SJCRH30 (cell line): ENCODE results near the gene RAB4A. TPM values are rescaled to one million over a fixed set of nuclear protein-coding genes. Genes with fewer than 3 reads are reported as not detected.

Source experiments
- DNase-seq, 2 experiments: peaks; one replicate each; pipeline ENCODE4 v3.0.0-alpha.2; 2015 to 2020
- H3K27ac ChIP-seq: fragments of 250-450 bp; sonication (Bioruptor Pico); 2 replicates; pipeline ENCODE4 v1.5.1; 2020; ENCODE audit warnings: mild to moderate bottlenecking, moderate library complexity
- H3K27me3 ChIP-seq: fragments of 250-450 bp; sonication (Bioruptor Pico); 2 replicates; pipeline ENCODE4 v1.5.1; 2020; ENCODE audit warnings: mild to moderate bottlenecking, moderate library complexity
- H3K36me3 ChIP-seq: fragments of 250-450 bp; sonication (Bioruptor Pico); 2 replicates; pipeline ENCODE4 v1.5.1; 2020; ENCODE audit warnings: mild to moderate bottlenecking, moderate library complexity
- H3K4me1 ChIP-seq: fragments of 250-450 bp; sonication (Bioruptor Pico); 2 replicates; pipeline ENCODE4 v1.5.1; 2020; ENCODE audit warnings: mild to moderate bottlenecking, moderate library complexity
- H3K4me3 ChIP-seq: fragments of 250-450 bp; sonication (Bioruptor Pico); 2 replicates; pipeline ENCODE4 v1.5.1; 2020; ENCODE audit warnings: mild to moderate bottlenecking, moderate library complexity
- H3K9me3 ChIP-seq: fragments of 250-450 bp; sonication (Bioruptor Pico); replicated peaks from 2 replicates; pipeline ENCODE4 v1.5.1; 2020; ENCODE audit warnings: mild to moderate bottlenecking, moderate library complexity
- total RNA-seq: library from RNA; depleted of rRNA; stranded (reverse); fragments of >200 nt; shearing (Covaris generic); gene quantifications from 2 replicates; pipeline ENCODE4 v1.2.3, GENCODE V29; 2014

Gene RAB4A
- total RNA-seq, 1 experiment from 2014 or later, result 31.3 TPM

DNA sequence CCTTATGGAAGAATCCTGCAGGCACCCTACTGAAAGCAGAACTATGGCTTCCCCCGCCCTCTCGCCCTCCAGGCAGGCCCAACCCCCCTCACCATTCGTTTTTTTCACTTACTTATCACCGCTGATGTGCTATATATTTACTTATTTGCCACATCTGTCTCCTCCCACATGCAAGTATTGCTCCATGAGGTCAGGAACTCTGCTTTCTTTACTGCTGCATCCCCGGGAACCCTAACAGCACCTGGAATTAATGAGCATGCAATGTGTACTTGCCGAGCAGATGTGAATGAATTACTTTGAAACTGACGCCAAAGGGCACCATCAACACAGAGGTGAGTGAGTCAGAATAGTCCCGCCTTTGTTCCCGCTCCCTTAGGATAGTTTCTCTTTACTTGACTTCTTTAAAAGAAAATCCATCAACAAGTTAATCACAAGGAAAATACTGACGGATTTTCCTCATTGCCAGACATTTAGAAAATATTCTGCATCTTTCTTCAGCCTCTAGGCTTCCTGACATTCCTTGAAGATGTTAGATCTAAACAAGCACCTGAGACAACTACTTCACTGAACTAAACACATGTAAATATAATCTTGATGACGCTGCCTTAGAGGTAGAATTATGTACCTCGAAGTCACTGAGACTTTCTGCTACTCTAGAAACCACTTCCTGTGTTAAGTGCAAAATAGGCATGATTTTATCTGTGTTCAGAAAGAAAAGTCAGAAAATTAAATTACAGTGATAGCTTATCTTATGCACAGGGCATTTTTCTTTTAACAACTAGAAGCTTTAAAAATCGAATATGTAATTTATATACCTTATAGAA, 17.5 kb upstream of the RAB4A start:
- Histone ChIP-seq H3K36me3 (no peaks in the 10 kb centered on the region), H3K27me3 (no peaks in the 10 kb centered on the region), H3K27ac (no peak overlapping the region), H3K9me3 (no peaks in the 10 kb centered on the region), H3K4me3 (no peak overlapping the region), H3K4me1 (0 out of 2 replicates have a peak, but pooled peaks cover 4% of the 10 kb centered on the region)
- DNase-seq, result peak in 1 of 2 experiments; percentile 33

DNA sequence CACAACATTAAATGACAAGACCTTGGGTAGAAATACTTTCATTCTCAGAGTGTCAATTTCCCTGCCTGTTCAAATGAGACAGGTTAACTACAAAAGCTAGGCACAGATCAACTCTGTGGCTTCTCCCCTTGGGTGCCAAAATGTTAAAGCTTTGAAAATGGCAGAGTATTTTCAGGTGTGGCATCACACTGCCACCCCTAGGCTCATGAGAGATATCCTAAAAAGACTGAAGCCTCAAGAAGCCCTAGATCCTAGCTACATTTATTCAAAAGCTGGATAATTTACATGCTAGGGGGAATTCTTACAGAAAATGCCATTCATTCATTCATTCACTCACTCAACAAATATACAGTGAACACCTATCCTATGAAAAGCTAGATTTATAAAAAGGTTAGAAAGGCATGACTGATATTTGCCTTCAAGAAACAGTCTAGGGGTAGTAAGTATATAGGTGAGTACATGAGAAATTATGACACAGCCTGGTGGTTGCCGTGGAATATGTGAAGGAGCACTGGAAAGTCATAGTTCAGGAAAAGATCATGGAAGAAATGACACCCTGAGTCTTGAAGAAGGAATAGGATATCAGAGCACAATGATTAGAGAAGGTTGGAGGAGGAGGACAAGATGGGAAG, 15.9 kb upstream of the RAB4A start:
- Histone ChIP-seq H3K4me3 (no peak overlapping the region), H3K36me3 (no peaks in the 10 kb centered on the region), H3K4me1 (0 out of 2 replicates have a peak, but pooled peaks cover 4% of the 10 kb centered on the region), H3K27ac (no peak overlapping the region), H3K9me3 (no peaks in the 10 kb centered on the region), H3K27me3 (no peaks in the 10 kb centered on the region)
- peak in 1 of 2 experiments; percentile 56 for DNase-seq

DNA sequence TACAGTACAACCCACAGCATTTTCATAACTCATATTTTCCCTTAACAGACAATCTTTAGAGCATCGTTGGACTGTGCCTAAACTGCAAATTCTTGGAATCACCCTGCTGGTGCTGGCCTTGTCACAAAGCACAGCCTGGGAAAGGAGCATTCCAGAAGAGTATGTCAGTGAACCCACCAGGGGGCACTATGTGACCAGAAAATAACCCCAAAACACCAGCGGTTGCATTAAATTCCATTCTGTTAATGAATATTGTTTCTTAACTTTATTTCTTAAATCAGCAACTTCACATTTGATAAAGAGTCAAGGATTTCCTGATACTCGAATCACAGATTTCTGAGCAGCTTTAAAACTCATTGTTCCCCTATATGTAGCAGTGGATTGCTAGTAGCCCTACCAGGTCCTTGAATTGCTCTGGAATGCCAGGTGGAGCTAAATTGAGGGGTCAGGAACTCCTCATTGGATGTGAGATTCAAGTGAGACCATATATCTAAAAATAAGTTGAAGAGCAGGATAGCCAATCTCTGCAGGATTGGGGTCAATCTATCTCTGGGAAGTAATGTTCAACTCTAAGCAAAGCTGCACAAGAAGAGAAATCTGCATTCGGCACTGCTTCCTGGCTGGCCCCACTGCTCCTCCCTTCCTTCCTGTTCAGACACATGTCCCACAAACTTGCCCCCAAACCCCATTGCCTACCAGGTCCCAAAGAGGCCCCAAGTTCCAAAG, 12.7 kb upstream of the RAB4A start:
- Histone ChIP-seq H3K27ac (no peak overlapping the region), H3K27me3 (no peaks in the 10 kb centered on the region), H3K9me3 (no peaks in the 10 kb centered on the region), H3K4me1 (0 out of 2 replicates have a peak, but pooled peaks cover 1% of the 10 kb centered on the region), H3K4me3 (peak overlapping the region; percentile 12), H3K36me3 (no peaks in the 10 kb centered on the region)
- peak; percentile 57 to 84 for DNase-seq

DNA sequence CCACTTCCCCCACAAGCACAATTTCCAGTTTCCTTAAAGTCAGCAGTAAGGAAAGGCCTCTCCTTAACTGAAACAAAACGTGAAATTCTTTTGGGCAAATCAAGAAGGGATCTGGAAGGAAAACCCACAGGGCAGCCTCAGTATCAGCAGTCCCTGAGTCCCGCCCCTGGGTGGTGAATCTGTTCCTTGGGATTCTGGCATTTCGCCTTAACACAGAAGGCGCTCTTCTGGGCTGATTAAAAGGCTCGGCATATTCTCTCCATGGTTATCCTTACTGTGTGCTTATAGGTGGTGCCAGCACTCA, 12.2 kb upstream of the RAB4A start:
- DNase-seq, result peak in 1 of 2 experiments; percentile 37
- H3K27me3 ChIP-seq, result no peaks in the 10 kb centered on the region
- no peak overlapping the region for H3K27ac ChIP-seq
- no peaks in the 10 kb centered on the region for H3K4me1 ChIP-seq
- peak overlapping the region; percentile 12 for H3K4me3 ChIP-seq
- no peaks in the 10 kb centered on the region for H3K9me3 ChIP-seq
- no peaks in the 10 kb centered on the region for H3K36me3 ChIP-seq

DNA sequence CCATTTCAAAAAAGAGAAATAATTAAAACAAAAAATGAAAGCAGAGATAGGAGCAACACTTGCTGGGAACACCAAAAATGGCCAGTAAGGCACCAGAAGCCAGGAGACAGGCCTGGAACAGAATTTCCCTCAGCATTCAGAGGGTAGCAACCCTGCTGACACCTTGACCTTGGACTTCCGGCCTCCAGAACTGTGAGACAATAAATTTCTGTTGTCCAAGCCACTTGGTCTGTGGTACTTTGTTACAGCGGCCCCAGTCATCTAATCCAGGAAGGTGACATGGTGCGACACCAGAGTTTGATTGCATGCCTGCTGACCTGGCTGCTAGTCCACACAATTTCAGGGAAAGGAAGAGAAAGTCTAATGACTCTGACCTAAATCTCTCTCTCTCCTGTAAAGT, 10.6 kb upstream of the RAB4A start:
- Histone ChIP-seq H3K27me3 (no peaks in the 10 kb centered on the region), H3K4me1 (no peaks in the 10 kb centered on the region), H3K27ac (no peak overlapping the region), H3K9me3 (no peaks in the 10 kb centered on the region), H3K36me3 (no peaks in the 10 kb centered on the region), H3K4me3 (no peak overlapping the region)
- DNase-seq, result no peak

DNA sequence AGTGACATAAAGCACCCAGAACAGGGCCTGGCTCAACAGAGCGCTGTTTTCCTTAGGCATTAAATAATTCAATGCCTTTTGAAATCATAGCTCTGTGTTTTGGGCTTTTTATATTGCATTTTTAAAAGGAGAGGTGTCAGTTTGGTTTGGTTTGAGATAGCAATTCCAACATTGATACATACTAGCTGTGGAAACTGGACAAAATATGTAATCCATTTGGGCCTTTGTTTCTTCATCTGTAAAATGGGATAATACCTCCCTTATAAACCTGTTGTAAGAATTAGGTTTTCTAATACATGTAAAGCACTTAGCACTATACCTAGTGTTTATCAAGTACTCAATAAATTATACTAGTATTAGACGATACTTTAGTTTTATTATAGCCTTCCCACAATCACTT, 8.7 kb upstream of the RAB4A start:
- no peak for DNase-seq
- Histone ChIP-seq H3K27me3 (no peaks in the 10 kb centered on the region), H3K36me3 (no peaks in the 10 kb centered on the region), H3K4me1 (no peaks in the 10 kb centered on the region), H3K27ac (no peak overlapping the region), H3K4me3 (no peak overlapping the region), H3K9me3 (no peaks in the 10 kb centered on the region)

DNA sequence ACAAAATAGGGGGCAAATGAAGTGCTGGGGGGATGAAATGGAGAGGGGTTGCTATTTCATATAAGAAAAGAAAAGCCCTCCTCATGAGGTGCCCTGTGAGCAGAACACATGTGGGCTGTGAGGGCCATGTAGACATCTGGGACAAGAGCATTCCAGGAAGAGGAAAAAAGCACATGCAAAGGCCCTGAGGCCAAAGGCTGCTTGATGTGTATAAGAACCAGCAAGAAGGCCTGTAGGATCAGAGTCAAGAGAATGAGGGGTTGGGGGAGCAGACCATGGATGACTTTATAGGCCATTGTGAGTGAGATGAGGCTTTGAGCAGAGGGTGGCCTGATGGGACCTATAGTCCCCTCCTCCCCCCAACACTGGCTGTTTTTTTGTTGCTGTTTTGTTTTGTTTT, 7.7 kb upstream of the RAB4A start:
- no peaks in the 10 kb centered on the region for H3K4me1 ChIP-seq
- H3K36me3 ChIP-seq, result no peaks in the 10 kb centered on the region
- H3K4me3 ChIP-seq, result no peak overlapping the region
- no peaks in the 10 kb centered on the region for H3K9me3 ChIP-seq
- no peaks in the 10 kb centered on the region for H3K27me3 ChIP-seq
- H3K27ac ChIP-seq, result no peak overlapping the region
- DNase-seq, result no peak

DNA sequence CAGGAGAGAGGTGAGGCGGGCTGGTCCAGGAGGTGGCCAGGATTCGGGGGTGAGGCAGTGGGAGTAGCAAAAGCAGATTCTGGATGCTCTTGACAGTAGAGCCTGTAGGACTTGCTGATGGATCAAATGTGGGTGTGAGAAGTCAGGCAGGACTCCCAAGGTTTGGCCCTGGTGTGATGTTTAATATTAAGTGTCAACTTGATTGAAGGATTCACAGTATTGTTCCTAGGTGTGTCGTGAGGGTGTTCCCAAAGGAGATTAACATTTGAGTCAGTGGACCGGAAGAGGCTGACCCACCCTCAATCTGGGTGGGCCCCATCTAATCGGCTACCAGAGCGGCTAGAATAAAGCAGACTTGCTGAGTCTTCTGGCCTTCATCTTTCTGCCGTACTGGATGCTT, 6.8 kb upstream of the RAB4A start:
- Histone ChIP-seq H3K27ac (no peak overlapping the region), H3K4me3 (no peak overlapping the region), H3K36me3 (no peaks in the 10 kb centered on the region), H3K27me3 (no peaks in the 10 kb centered on the region), H3K9me3 (no peaks in the 10 kb centered on the region), H3K4me1 (no peaks in the 10 kb centered on the region)
- DNase-seq, result no peak

DNA sequence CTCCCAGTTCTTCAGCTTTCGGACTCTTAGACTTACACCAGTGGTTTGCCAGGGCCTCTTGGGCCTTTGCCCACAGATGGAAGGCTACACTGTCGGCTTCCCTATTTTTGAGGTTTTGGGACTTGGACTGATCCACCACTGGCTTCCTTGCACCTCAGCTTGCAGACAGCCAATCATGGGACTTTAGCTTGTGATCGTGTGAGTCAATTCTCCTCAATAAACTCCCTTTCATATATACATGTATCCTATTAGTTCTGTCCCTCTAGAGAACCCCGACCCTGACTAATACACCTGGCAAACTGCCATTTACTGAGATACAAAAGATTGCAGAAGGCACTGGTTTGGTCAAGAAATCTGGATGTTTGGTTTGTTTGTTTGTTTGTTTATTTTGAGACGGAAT, 6.4 kb upstream of the RAB4A start:
- Histone ChIP-seq H3K36me3 (no peaks in the 10 kb centered on the region), H3K9me3 (no peaks in the 10 kb centered on the region), H3K4me1 (no peaks in the 10 kb centered on the region), H3K4me3 (no peak overlapping the region), H3K27ac (no peak overlapping the region), H3K27me3 (no peaks in the 10 kb centered on the region)
- DNase-seq, result no peak

DNA sequence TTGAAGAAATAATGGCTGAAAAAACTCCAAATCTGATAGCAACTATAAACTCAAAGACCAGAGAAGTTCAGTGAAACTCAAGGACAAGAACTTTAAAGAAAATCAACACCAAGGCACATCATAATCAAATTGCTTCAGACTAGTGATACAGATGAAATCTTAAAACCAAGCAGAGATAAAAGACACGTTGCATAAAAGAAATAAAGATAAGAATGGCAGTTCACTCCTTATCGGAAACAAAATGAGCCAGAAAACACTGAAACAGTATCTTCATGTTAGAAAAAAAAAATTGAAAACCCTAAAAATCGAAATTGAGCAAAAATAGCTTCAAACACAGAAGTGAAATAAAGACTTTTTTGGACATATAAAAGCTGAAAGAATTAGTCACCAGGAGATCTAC, 4.6 kb upstream of the RAB4A start:
- H3K9me3 ChIP-seq, result no peaks in the 10 kb centered on the region
- H3K27me3 ChIP-seq, result no peaks in the 10 kb centered on the region
- H3K27ac ChIP-seq, result no peak overlapping the region

DNA sequence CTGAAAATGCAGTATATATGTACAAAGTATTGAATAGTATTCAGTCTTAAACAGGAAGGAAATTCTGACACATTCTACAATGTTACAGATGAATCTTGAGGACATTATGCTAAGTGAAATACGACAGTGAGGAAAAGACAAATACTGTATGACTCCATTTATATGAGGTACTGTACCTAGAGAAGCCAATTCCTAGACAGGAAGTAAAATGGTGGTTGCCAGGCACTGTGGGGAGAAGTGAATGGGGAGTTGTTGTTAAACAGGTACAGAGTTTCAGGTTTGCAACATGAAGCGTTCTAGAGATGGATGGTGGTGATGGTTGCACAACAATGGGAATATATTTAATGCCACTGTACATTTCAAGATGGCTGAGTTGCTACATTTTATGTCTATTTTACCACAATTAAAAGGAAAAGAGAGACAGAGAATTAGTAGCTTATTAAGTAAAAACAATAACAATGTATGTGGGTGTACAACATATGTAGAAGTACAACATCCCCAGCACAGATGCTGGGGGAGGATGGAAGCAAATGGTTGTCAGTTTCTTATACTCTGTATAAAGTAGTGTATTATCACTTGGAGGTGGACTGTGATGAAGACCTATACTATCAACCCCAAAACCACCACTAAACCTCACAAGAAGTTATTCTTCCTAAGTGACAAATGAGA, 3.9 kb upstream of the RAB4A start:
- H3K4me1 ChIP-seq, result no peaks in the 10 kb centered on the region
- no peaks in the 10 kb centered on the region for H3K9me3 ChIP-seq
- H3K27ac ChIP-seq, result no peak overlapping the region
- no peak for DNase-seq
- no peaks in the 10 kb centered on the region for H3K27me3 ChIP-seq
- H3K36me3 ChIP-seq, result no peaks in the 10 kb centered on the region
- H3K4me3 ChIP-seq, result no peak overlapping the region

More for the DNA sequence above, 4.6 kb upstream of the RAB4A start:
- Histone ChIP-seq H3K4me1 (no peaks in the 10 kb centered on the region), H3K36me3 (no peaks in the 10 kb centered on the region), H3K4me3 (no peak overlapping the region)
- no peak for DNase-seq

DNA sequence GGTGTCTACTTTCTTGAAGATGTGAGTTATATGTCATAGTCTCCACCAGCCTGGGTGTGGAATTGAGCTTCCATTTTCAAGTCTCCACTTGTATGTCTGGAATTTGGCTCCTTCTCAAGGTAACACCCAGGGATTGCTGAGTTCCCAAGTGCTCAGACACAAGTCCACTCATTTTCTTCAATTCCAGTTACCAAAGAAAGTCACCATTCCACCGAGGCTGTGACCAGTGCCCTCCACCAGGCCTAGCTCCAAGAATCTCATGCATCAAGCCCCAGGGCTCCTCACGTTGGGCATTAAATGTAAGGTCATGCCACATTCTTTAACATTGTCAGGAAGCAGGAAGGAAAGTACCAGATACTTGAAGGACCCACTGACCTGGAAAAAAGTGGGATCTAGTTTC, 2.4 kb upstream of the RAB4A start:
- H3K4me1 ChIP-seq, result peaks cover 12% of the 10 kb centered on the region; the same call in 1 of the 2 replicates
- no peak for DNase-seq
- H3K9me3 ChIP-seq, result no peaks in the 10 kb centered on the region
- no peak overlapping the region for H3K4me3 ChIP-seq
- no peaks in the 10 kb centered on the region for H3K36me3 ChIP-seq
- no peaks in the 10 kb centered on the region for H3K27me3 ChIP-seq
- H3K27ac ChIP-seq, result no peak overlapping the region

DNA sequence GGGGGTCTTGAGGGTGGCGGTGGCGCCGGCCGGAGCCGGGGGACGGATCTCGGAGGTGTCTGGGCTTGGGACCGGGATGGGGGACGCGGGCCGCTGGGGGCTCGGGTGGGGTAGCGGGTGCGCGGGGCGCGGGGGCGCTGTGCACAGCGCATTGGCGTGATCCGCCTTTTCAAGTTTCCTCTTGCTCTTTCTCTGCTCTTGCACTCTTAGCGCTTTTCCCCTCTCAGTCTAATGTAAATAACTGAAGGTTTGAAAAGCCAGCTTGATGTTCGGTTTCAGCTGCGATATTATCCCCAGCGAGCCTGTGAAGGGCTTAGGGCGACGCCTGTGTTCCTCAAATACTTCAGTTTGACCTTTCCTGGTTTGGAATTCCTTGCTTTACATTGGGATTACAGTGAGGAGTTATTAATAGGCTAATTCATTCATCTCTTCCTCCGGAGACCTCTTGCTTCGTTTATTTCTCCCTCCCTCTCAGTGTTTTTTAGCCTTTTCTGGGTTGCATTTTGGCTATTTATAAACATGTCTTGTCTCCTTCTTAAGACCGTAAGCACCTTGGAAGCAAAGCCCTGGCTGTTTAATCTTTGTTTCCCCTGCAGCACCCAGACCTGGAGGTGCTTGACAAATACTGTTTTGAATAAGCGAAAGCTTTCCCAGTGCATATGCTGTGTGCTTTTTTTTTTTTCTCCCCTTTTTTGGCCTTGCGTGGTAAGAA, 693 bp downstream of the RAB4A start:
- Histone ChIP-seq H3K4me1 (peaks cover 12% of the 10 kb centered on the region; the same call in 1 of the 2 replicates), H3K9me3 (no peaks in the 10 kb centered on the region), H3K4me3 (peak overlapping the region; percentile 88), H3K27ac (no peak overlapping the region), H3K36me3 (no peaks in the 10 kb centered on the region), H3K27me3 (no peaks in the 10 kb centered on the region)
- DNase-seq, result peak; percentile 28 to 51
